Mononuclear cell (primary cell): Measurements from ENCODE around the gene CD300H. TPM values are rescaled to one million over a fixed set of nuclear protein-coding genes. Genes with fewer than 3 reads are reported as not detected.
"Not testable (repeated sequence)": the region's sequence is repeated elsewhere in the genome, so short reads cannot be mapped to it uniquely, and the experiment has no call there.

Experiments
- H3K27me3 ChIP-seq: 2 replicates; pipeline ENCODE4 v1.6.0; 2011; ENCODE audit warnings: low read length, control low read depth; ENCODE audit not compliant: insufficient read depth
- H3K4me1 ChIP-seq: 2 replicates; pipeline ENCODE4 v1.5.1; 2011; ENCODE audit warnings: mild to moderate bottlenecking, low read length, control low read depth; ENCODE audit not compliant: insufficient read depth
- H3K4me3 ChIP-seq: 2 replicates; pipeline ENCODE4 v1.5.1; 2011; ENCODE audit warnings: mild to moderate bottlenecking, low read length, moderate library complexity
- H3K9me3 ChIP-seq: 2 replicates; pipeline ENCODE4 v1.5.1; 2011; ENCODE audit warnings: low read depth, mild to moderate bottlenecking, control low read depth, low read length
- total RNA-seq: library from RNA; depleted of rRNA; stranded (reverse); fragments of >200 nt; gene quantifications from one replicate; pipeline ENCODE4 v1.2.3, GENCODE V29; 2012

The CD300H gene
- total RNA-seq, 1 donor: 0.73 TPM

GRCh38 chr17:74571621-74572270 lies 4.4 kb upstream of the CD300H start:
- Histone ChIP-seq H3K4me3 (no peak overlapping the region), H3K9me3 (no peaks in the 10 kb centered on the region), H3K27me3 (no peaks in the 10 kb centered on the region), H3K4me1 (peaks cover 54% of the 10 kb centered on the region)

GRCh38 chr17:74569020-74570003 lies 2.0 kb upstream of the CD300H start:
- H3K27me3 ChIP-seq: no peaks in the 10 kb centered on the region
- no peak overlapping the region for H3K4me3 ChIP-seq
- no peaks in the 10 kb centered on the region for H3K9me3 ChIP-seq
- peaks cover 62% of the 10 kb centered on the region for H3K4me1 ChIP-seq

- H3K27me3 ChIP-seq: no peaks in the 10 kb centered on the region
- no peaks in the 10 kb centered on the region for H3K9me3 ChIP-seq
- peaks cover 62% of the 10 kb centered on the region for H3K4me1 ChIP-seq
- no peak overlapping the region for H3K4me3 ChIP-seq
These were observed 981 bp upstream of the CD300H start for GRCh38 chr17:74568106-74568873.

DNA sequence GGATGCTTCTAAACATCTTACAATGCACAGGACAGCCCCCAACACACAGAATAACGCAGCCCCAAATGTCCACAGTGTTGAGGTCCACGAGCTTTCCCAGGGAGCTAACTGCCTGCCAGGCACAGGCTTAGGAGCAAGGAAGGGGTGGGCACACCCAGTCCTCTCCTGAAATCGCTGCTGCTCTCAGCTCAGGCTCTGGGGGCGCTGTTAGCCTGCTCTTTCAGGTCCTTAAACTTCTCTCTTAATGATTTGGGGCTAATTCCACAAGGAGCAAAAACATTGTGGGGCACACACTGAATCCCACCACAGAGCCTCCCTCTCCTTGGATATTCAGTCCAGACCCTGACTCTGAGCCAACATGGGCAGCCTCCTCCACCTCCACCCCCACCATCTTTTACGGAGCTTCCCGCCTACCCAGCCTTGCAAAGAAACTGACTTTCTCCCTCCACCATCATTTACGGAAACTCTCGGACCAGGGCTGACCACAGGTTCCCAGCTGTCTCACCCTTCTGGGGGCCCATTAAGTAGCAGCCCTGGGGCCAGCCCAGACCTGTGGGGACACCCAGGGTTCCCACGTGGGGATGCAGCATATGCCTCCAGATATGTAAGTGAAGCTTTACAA lies 1.1 kb downstream of the CD300H start:
- Histone ChIP-seq H3K4me1 (peaks cover 53% of the 10 kb centered on the region), H3K27me3 (no peaks in the 10 kb centered on the region), H3K4me3 (peak overlapping the region; percentile 15)

DNA sequence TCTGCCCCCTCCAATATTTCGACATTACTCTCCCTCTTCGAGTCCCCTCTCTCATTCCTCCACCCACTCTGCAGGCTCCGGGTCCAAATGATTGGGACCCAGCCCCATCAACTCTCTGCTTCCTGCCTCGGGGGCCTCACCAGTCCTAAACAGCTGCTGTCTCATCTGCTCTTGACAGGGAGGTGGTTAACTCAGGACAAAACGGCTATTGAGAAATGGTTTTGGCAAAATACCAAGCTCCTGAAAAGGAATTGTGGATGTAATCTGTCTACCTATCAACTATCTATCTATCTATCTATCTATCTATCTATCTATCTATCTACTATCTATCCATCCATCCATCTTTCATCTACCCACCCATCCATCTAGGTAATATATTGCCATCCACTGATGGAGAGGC lies 2.2 kb downstream of the CD300H start:
- Histone ChIP-seq H3K9me3 (no peaks in the 10 kb centered on the region), H3K4me3 (no peak overlapping the region), H3K4me1 (peaks cover 42% of the 10 kb centered on the region), H3K27me3 (no peaks in the 10 kb centered on the region)

More for the DNA sequence above, 1.1 kb downstream of the CD300H start:
- no peaks in the 10 kb centered on the region for H3K9me3 ChIP-seq

DNA sequence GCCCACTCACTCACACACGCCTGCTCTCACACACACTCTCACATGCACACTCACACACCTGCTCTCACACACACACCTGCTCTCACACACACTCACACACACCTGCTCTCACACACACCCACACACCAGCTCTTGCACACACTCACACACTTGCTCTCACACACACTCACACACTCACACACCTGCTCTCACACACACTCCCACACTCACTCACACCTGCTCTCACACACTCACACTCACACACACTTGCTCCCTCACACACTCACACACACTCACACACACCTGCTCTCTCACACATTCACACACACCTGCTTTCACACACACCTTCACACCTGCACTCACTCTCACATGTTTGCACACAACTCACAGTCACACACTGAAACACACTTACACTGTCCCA lies 4.0 kb downstream of the CD300H start:
- H3K4me1 ChIP-seq: peaks cover 38% of the 10 kb centered on the region
- no peaks in the 10 kb centered on the region for H3K27me3 ChIP-seq
- H3K4me3 ChIP-seq: no peak overlapping the region
- H3K9me3 ChIP-seq: no peaks in the 10 kb centered on the region

DNA sequence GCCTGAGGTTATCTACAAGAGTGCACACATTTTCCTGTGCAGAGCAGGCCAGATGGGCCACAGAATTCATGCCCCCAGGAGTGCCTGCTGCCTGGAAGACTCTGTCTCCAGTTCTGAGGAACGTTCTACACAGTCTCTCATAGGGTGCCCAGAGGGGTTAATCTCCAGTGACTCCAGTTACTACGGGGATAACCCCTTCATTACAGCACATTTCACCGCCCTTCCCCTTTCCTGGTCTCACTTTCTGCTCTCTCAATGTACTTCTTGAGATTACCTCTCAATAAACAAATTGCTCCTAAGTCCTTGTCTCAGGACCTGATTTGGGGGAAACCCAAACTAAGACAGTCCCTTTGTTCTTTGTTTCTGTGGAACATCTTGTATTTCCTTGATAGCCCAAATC lies 5.7 kb downstream of the CD300H start:
- no peak overlapping the region for H3K4me3 ChIP-seq
- H3K4me1 ChIP-seq: peaks cover 30% of the 10 kb centered on the region
- H3K9me3 ChIP-seq: no peaks in the 10 kb centered on the region
- H3K27me3 ChIP-seq: no peaks in the 10 kb centered on the region

DNA sequence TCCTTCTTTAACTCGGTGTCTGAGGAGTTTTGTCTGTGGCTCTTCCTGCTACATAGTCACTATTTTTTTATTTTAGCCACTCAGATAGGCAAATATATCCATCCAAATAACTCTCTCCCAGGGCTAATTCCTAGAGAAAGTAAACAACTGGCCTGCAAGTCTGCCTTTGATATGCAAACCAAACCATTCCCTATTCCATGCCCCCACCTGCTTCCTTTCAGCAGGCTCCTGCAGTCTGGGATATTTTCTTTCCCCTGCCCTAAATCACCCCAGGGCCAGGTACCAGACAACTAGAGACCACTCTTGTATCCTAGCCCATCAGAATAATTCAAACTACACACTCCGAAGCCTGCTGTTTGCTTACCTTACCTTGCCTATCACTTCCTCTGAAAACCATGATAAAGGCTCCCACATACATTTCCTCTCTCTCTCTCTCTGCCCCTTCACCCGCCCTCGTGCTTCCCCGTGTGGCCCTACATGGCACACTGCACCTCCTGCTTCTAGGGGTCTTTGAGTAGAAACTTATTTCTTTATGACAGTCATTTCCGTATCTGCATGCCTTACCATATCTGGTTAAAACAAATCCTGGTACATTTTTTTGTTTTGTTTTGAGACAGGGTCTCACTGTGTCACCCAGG lies 8.3 kb downstream of the CD300H start:
- Histone ChIP-seq H3K4me1 (peaks cover 35% of the 10 kb centered on the region), H3K27me3 (no peaks in the 10 kb centered on the region), H3K9me3 (no peaks in the 10 kb centered on the region), H3K4me3 (no peak overlapping the region)

- not testable (repeated sequence) for H3K9me3 ChIP-seq, H3K4me3 ChIP-seq, H3K27me3 ChIP-seq
- H3K4me1 ChIP-seq: peaks cover 35% of the 10 kb centered on the region
These were observed 8.9 kb downstream of the CD300H start for GRCh38 chr17:74558402-74558801.

GRCh38 chr17:74555427-74555940 lies 11.8 kb downstream of the CD300H start:
- Histone ChIP-seq H3K4me3 (no peak overlapping the region), H3K27me3 (no peaks in the 10 kb centered on the region), H3K4me1 (peaks cover 41% of the 10 kb centered on the region)

DNA sequence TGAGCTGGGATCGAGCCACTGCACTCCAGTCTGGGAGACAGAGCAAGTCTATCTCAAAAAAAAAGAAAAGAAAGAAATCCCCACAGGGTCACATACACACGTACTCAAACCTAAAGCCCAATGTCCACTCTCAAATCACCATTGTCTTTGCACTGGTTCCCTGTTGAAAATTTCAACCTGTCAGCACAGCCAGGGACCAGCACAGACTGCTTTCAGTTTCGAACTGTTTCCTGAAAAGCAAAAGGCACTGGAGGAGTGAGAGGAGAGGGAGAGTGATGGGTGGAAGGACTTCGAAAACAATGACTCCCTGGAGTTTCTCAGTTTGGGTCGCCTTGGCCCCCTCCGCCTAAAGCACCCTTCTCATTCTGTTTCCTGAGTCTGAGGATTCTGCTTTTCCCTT lies 12.4 kb downstream of the CD300H start:
- no peaks in the 10 kb centered on the region for H3K27me3 ChIP-seq
- H3K9me3 ChIP-seq: no peaks in the 10 kb centered on the region
- no peak overlapping the region for H3K4me3 ChIP-seq
- H3K4me1 ChIP-seq: peaks cover 41% of the 10 kb centered on the region

More at GRCh38 chr17:74555427-74555940, 11.8 kb downstream of the CD300H start:
- H3K9me3 ChIP-seq: no peaks in the 10 kb centered on the region

DNA sequence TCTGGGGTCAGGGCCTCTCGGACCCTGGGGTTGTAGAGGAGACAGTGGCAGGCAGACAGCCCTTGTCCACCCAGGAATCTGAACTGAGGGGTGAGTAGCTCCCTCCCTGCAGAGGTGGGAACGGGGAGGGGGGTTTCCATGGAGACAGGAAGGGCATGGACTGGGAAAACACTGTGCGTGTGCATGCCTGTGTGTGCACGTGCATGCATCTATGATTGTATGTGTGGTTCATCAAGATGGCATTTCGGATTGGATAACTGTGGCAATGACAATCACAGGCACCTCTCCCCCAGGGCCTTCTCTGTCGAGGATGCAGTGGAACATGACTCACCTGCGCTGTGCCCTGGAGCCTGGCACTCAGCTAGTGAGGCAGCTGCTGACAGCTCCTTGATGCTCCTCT lies 15.3 kb downstream of the CD300H start:
- H3K4me3 ChIP-seq: no peak overlapping the region
- no peaks in the 10 kb centered on the region for H3K27me3 ChIP-seq
- peaks cover 35% of the 10 kb centered on the region for H3K4me1 ChIP-seq
- no peaks in the 10 kb centered on the region for H3K9me3 ChIP-seq

GRCh38 chr17:74550602-74551001 lies 16.7 kb downstream of the CD300H start:
- H3K4me3 ChIP-seq: no peak overlapping the region
- no peaks in the 10 kb centered on the region for H3K9me3 ChIP-seq
- H3K4me1 ChIP-seq: peaks cover 42% of the 10 kb centered on the region
- H3K27me3 ChIP-seq: no peaks in the 10 kb centered on the region

DNA sequence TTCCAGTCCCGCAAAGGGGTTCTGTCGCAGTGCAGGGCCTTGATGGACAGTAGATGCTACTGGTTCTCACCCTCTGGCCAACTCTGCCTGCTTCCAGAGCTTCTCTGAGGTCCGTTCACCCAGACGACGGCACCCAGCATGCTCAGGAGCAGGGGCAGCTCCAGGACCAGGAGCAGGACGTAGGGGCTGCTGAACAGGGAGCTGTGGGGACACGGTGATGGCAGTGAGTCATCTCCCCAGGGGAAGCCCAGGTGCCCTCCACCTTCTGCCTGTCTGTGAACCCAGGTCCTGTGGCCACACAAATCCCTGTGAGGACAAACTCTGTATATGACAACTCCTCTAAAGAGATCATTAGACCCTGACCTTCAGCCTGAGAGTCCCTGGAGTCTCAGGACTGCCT lies 18.0 kb downstream of the CD300H start:
- Histone ChIP-seq H3K9me3 (no peaks in the 10 kb centered on the region), H3K27me3 (no peaks in the 10 kb centered on the region), H3K4me1 (peaks cover 44% of the 10 kb centered on the region), H3K4me3 (no peak overlapping the region)
